Thyroid gland (tissue), 4 donors: ENCODE measurements around the gene NQO2.

Source experiments
- CTCF ChIP-seq, 6 experiments: fragments of 200-600 bp in 3 of 6; fragments of 450-650 bp in 3 of 6; sonication (generic) in 3 of 6; IDR thresholded peaks; one replicate each; pipeline ENCODE4 v1.5.1; 2016 to 2019; ENCODE audit warnings: antibody characterized with exemption in 6 of 6, mild to moderate bottlenecking in 2 of 6, inconsistent platforms in 1 of 6, moderate library complexity in 1 of 6
- POLR2A ChIP-seq, 2 donors: fragments of 450-650 bp; IDR thresholded peaks; one replicate each; pipeline ENCODE4 v1.6.1; 2017; ENCODE audit warnings: antibody characterized with exemption in 2 of 2, mild to moderate bottlenecking in 2 of 2, moderate library complexity in 1 of 2

- no peak for TF ChIP-seq CTCF (IDR thresholded peaks at IDR 0.05)
- no peak for TF ChIP-seq POLR2A (IDR thresholded peaks at IDR 0.05)
Measured at GRCh38 chr6:3007571-3007970, 7.9 kb downstream of the NQO2 start.
